Stimulated activated CD4-positive, alpha-beta T cell treated with anti-CD3 and anti-CD28 coated beads, Interleukin-1b, Interleukin-23, amount 100 ng/mL, for 48 hours (primary cell): ENCODE results near the gene KIF25.

Experiments used
- DNase-seq: peaks from one replicate; pipeline ENCODE4 v3.0.0-alpha.2; 2020

Gene KIF25

DNA sequence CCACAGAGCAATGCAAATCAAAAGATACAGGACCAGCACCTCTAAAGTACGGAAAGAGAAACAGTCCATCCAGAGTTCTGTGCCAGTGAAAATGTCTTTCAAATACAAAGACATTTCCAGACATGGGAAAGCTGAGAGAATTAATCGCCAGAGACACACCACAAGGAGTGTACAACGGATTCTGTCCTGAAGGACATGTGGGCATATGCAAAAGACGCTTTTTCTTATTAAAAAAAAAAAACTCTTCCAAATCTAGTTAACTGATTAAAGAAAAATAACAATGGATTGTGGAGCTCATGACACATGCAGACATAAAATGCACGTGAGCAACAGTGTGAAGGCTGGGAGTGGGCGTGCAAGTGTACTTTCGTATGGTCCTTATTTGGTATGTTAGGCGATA is 22.8 kb downstream of the KIF25 start:
- no peak for DNase-seq

- no peak for DNase-seq
Measured at GRCh38 chr6:168021581-168021980, 24.1 kb downstream of the KIF25 start.

DNA sequence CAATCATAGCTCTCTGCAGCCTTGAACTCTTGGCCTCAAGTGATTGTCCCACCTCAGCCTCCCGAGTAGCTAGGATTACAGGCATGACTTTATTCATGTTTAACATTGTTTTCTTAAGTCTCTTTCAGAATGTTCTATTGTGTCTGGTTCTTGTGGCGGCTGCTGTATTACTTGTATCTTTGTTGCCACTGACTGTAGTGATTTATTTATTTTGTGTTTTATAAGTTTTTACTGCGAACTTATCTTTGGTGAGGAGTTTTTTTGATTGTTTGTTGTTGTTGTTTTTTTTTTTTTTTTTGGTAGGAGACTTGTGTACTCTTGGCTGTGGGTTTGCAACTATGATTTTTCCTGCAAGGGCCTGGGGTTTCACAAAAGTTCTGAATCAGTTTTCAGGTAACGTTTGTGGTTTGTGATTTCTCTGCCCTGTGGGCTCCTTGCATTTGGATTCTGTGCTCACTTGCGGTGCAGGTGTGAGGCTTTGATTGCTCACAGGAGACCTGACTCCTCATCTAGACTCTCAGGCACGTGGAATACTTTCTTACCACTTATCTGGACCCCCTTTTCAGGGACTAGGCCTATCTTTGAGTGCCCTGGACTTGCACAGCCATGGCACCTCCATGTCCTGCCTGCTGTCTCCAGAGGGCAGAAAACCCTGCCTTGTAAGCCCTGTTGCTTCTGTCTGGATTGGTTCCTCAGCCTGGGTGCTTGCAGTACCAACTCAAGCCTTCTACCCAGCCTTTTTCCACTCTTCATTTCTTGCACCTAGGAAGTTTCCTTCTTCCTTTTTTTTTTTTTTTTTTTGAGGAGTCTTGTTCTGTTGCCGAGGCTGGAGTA is 25.2 kb downstream of the KIF25 start:
- DNase-seq = no peak

GRCh38 chr6:168024951-168025510 is 27.6 kb downstream of the KIF25 start:
- DNase-seq = no peak

DNA sequence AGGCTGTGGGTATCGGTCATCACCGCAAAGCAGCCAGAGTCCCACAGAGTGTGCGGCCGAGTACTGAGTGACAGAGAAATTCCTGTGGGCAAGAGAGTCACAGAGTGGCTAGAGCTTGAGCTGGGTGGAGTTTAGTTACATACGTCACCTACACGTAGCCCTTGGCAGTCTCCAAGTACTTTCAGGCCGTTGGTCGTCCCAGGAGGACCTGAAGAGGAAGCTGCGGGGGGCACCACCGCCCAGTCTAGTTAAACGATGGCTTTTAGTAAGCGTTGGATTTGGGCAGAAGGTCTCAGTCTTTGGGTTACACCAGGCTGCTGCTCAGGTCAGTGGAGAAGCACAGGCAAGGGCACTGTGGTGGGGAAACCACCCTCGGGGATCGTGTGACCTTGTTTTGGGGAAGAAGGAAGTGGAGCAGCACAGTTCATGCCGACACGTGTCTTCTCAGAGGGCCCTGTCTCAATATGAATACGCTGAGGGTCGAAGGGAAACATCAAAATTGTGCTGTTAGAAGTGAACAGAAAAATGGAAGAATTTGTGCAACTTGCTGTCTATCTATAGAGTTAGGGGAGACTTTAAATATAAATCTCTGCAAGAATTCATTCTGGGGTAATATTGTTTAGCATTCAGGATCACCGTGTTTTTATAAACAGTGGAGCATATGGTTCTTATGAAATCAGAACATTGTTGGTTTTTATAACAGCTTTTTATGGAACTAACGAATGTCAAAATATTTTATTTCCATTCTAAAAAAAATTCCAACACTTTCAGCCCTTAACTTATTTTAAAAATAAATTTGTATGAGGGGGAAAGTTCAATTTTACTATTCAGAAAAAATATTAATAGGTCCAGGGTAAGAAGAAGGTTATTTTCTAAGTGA is 28.6 kb downstream of the KIF25 start:
- no peak for DNase-seq

DNA sequence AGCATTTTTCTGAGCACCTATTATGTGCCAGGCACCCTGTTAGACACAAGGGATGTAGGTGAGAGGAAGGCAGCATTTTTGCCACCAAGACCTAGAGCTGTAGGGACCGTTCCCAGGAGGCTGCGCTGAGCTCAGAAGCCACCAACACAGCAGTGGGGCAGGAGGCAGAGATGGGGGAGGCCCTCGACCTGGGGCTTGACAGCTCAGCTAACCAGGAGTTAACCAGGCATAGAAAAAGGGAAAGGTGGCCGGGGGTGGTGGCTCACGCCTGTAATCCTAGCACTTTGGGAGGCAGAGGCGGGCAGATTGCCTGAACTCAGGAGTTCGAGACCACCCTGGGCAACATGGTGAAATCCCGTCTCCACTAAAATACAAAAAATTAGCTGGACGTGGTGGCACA is 29.5 kb downstream of the KIF25 start:
- no peak for DNase-seq

DNA sequence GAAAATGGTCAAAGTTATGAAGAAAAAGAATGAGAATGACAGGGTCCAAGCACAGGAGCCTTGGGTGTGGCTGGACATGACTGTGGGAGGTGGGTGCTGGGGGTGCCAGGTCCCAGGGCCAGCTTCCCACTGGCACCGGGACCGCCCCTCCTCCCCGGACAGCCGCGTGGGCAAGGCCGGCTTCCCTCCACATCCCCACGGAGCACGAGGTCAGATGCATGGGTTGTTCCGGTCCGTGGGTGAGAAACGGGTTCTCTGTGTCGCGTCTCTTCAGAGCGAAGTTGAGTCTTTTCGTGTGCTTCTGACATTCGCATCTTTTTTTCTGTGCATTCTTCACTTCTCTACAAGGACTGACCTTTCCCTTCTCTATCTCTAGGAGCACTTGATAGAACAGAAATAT is 30.1 kb downstream of the KIF25 start:
- DNase-seq = no peak

- DNase-seq = no peak
Measured at GRCh38 chr6:168028181-168028580, 30.7 kb downstream of the KIF25 start.

GRCh38 chr6:168029459-168030217 is 32.2 kb downstream of the KIF25 start:
- DNase-seq = no peak

DNA sequence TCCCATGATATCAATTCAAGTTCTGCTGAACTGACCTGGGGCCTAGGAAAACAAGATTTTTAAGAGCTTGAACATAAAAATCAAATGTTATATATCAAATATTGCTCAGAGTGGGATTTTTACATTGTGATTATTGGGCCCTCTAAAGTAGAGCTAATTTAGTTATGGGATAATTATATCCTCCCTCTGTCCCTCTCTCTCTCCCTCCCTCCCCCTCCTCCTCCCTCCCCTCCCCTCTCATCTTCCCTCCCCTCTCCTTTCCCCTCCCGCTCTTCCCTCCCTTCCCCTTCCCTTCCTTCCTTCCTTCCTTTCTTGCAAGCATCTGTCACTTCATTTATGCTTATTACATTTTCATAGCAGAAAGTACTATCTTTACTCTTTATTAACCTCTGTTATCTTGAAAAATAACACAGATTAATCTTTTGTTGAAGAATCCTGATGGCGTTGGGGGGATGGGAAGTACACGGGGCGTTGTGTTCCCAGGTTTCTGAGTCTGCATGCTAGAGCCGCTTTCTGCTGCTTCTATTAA is 32.8 kb downstream of the KIF25 start:
- no peak for DNase-seq

DNA sequence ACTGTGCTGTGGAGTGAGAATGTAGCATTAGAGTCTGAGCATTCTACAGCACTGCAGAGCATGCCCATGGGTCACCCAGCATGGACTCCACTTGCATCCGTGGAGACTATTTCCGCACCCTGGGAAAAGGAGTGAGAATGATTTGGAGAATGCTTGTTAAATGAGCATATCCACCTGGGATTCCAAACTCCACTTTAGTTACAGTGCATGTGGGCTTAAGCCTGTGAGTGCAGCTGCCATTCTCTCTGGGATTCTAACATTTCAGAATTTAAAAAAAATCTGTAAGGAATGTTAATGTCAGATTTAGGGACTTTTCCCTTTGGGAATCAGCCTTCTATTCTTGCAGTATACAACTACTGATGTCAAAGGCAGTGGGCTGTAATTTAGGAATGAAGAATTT is 33.4 kb downstream of the KIF25 start:
- DNase-seq = no peak

DNA sequence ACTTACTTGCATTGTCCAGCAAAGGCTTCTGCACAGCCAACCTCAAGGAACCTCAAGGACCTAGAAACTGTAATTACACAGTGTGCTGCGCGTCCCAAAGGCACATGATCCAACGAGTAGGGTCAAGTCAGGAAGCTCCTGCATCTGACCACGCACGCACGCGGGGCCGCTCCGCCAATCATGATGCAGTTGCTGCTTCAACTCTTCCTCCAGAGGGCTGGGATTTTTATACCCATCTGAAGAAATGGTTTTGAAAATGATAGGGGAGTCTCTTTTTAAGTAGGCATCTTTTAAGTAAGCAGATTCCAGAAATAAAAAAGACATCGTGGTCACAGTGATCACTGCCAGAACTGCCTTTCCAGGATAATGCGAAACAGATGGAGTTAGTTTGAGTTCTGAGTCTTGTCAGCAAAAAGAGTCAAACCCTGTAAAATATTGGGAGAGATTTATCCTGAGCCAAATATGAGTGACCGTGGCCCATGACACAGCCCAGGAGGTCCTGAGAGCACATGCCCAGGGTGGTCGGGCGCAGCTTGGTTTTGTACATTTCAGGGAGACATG is 34.0 kb downstream of the KIF25 start:
- DNase-seq = no peak

- no peak for DNase-seq
Measured at GRCh38 chr6:168032005-168032760, 34.7 kb downstream of the KIF25 start.

DNA sequence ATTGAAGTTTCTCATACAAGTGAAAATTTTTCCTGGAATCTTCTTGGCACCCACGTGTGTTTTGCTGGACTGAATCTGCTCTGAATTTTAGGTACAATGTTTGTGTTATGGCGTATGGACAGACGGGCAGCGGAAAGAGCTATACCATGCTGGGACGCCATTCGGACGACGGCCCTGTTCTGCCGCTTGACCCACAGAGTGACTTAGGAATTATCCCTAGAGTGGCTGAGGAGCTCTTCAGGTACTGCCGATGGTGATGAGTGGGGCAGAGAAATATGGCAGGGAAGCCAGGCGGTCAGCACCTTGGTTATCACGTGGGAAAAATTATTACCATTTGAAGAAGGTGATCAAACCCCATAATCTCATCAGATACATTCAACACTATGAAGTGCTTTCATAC is 36.3 kb downstream of the KIF25 start:
- DNase-seq = no peak

DNA sequence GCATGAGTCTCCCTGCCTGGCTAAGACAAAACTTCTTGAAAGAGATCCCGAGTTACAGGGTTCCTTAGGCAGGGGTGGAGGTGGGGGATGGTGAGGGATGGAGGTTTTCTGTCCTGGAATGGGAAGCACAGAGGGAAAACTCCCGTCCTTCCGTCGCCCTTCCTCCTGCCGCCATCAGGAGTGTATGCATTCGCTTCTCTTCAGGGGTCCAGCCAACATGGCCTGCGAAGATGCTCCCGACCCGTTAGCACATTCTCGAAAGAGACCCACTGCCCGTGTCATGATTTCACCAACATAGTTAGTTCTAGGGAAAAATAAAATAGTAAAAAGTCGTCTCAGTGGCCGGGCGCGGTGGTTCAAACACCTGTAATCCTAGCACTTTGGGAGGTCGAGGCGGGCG is 37.1 kb downstream of the KIF25 start:
- DNase-seq = no peak

GRCh38 chr6:168035098-168035660 is 37.7 kb downstream of the KIF25 start:
- DNase-seq = no peak

DNA sequence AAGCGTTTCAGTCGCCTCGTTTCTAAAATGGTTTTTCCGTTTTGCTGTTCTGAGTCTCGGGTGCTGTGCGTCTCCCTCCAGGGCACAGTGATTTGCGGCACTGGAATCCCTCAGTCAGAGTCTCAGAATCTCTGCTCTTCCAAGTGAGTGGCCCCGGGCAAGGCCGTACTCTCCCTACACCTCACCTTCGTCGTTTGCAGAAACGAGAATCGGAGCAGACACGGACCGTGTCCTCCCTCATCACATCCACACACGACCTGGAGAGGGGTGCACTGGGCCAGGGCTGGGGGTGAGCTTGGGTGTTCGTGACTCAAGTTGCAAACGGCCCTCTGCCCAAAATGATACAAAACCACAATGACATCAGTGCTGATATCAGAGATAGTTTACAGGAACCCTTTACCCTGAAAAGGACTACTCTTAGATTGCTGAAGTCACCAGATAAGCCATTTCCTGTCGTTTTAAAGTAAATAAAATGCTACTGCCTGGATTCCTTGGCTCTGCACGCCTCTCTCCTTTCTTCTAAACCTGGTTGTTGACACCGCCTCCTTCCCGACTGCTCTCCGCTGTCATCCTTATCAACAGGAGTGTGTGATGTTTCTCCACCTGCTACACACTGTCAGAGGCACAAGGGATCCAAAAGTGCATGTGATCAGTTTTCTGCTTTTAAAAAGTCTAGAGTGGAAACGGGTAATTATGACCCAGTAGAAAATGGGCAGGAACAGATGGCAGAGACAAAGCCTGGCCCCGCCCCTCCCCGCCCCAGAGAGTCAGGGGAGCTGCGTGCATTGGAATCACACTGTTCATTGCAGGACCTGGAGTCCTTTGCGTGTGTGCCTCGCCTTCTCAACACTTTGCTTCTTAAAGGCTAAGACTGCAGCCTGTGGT is 38.4 kb downstream of the KIF25 start:
- DNase-seq = no peak

DNA sequence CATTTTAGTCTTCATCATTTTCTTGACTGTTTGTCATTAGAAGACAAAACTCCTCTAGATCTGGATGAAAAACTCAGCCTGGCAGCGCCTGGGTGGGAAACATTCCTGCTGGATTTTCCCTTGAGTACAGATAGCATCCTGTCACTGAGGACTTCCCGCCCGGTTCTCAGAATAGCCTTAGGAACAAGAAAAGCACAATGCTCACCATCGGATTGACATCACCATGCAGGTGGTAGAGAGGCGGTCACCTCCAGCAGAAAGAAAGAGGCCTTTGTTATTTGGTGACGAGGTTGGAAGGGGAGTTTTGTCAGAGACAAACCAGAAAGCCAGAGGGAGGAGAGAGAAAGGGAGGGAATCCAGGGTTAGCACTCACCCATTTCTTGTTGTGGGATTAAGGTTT is 39.8 kb downstream of the KIF25 start:
- DNase-seq = no peak

DNA sequence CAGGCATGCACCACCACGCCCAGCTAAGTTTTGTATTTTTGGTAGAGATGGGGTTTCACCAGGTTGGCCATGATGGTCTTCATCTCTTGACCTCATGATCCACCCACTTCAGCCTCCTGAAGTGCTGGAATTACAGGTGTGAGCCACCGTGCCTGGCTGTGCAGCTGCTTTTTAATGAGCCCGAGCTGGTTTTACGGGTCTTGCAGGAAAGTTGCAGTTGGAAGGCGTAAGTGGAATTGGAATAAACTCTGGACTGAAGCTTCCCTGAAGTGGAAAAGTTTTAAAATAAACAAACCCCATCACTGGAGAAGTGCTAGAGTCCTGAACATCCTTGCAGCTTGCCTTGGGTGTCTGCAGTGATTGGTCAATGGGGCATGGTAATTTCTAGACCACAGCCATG is 40.4 kb downstream of the KIF25 start:
- DNase-seq = no peak

GRCh38 chr6:168038576-168039140 is 41.2 kb downstream of the KIF25 start:
- DNase-seq = no peak
